Activated T-cell treated with anti-CD3 and anti-CD28 coated beads, Interleukin-2, amount 50 U/mL, for 1 hour (primary cell): ENCODE results near the gene EXD3.
"Not testable (repeated sequence)": the region's sequence is repeated elsewhere in the genome, so short reads cannot be mapped to it uniquely, and the experiment has no call there.

Source experiments
- DNase-seq: peaks from one replicate; pipeline ENCODE4 v3.0.0-alpha.2; 2020

The EXD3 gene

DNA sequence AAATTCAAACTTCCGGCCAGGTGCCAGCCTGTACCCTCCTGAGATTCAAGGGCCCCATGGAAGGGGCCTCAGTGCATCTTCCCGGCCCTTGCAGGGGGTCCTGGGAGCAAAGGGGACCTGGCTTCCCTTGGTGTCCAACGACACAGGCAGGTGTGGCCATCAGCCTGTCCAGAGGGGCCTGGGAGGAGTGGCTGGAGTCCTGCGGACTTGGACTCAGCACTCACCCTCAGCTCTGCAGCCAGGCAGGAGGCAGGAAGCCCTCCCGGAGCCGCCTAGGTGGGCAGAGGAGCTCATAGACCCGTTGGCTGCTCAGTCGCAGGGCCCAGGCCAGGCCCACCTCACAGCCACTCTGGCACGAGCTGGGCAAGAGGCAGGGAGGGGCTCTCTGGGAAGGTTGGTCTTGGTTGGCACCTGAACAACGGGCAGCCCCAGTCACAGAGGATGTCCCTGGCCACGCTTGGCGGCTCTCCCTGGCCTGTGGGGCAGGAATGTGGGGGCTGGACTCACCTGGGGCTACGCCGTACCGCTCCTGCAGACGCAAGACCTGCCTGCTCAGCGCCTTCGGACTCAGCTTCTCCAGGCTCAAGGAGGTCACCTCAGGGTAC is 67.1 kb downstream of the EXD3 start:
- no peak for DNase-seq

GRCh38 chr9:137354845-137355760 is 67.9 kb downstream of the EXD3 start:
- DNase-seq, result no peak

GRCh38 chr9:137354153-137354844 is 68.7 kb downstream of the EXD3 start:
- no peak for DNase-seq

DNA sequence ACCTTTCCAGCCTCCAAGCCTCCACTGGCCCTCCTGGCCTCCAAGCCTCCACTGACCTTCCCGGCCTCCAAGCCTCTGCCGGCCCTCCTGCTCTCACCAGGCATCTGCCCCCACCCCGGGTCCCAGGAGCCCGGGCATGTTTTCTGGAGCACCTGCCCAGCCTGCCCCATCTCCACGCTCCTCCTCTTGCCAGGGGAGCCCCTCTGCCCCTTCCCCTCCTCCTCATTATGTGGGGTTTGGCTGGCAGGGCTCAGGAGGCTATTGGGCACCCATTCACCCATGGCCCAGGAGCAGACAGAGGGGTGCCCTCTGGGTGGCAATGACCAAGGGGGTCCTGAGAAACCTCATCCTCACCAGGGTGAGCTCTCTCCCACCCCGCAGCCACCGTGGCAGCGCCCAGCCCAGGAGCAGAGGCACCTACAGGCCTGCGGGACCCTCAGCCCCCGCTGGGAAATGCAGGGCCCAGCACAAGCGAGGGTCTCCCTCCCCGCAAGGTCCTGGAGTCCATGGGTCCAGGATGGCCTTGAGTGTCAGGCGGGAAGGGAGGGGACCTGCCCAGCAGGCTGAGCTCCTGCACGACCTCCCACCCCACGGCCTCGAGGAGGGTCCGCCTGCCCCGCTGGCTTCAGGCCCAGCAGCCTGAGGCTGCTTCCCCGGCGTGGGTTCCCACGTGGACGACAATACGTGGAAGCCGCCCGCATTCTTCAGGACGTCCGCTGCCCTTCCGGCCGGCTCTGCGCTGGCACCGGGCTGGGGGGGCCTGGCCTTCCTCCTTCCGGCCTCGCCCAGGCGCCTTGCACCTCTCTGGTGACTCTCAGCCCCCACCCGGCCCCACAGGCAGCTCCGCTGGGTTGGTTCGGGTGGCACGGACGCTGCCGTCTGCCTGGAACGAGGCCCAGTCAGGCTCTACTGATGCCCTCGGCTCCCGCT is 69.5 kb downstream of the EXD3 start:
- DNase-seq, result no peak

DNA sequence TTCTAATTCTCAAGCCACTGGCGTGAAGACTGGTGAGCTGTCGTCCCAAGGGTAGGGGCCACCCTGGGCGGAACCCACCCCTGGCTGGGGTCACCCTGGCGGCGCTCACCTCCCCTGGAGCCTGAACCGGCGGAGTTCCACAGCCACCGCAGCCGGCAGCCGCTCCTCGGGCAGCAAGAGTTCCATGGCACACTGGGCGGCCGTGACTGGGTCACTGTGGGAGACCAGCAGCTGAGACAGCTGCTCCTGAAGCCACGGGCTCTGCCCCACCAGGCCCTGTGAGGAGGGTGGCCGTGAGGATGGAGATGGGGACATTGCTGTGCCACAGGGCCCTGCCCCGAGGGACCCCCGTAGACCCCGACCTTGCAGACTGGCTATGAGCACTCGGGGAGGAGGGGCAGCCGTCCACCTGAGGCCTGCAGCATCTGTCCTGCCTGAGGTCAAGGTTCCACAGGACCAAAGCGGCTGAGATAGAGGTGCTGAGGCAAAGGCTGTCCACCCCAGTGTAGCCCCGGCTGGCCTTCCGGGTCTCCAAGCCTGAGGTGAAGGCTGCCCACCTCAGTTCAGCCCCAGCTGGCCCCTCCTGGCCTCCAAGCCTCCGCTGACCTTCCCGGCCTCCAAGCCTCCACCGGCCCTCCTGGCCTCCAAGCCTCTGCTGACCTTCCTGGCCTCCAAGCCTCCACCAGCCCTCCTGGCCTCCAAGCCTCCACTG is 70.3 kb downstream of the EXD3 start:
- DNase-seq, result no peak

DNA sequence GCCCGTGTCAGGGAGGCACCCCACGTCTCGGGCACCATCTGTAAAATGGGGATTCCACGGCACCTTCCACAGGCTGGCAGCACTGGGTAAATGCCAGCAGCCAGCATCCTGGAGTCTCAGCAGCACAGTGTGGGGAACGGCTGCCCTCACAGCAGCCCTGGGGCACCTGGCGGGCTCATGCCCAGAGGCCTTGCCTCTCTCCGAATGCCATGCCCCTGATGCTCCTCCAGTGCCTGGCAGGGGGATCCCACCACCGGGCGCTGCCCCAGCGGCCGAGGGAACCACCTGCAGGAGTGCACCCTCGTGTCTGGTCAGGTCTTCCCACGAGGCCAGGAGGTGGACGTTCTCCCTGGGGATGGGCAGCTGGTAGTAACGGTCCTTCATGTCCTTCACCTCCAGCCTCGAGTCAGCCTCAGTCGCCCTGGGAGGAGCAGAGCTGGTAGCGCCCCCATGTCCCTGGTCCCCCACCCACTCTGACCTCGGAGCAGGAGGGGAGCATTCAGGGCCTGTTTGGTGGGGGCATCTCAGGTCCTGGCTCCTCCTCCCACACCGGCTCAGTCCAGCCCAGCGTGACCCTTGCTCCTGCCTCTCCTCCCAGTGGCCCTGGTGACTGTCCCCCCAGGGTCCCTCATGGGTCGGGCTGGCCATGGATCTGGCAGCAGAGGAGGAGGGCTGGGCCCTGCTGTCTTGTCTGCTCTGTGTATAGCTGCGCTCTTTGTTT is 71.0 kb downstream of the EXD3 start:
- DNase-seq, result no peak

DNA sequence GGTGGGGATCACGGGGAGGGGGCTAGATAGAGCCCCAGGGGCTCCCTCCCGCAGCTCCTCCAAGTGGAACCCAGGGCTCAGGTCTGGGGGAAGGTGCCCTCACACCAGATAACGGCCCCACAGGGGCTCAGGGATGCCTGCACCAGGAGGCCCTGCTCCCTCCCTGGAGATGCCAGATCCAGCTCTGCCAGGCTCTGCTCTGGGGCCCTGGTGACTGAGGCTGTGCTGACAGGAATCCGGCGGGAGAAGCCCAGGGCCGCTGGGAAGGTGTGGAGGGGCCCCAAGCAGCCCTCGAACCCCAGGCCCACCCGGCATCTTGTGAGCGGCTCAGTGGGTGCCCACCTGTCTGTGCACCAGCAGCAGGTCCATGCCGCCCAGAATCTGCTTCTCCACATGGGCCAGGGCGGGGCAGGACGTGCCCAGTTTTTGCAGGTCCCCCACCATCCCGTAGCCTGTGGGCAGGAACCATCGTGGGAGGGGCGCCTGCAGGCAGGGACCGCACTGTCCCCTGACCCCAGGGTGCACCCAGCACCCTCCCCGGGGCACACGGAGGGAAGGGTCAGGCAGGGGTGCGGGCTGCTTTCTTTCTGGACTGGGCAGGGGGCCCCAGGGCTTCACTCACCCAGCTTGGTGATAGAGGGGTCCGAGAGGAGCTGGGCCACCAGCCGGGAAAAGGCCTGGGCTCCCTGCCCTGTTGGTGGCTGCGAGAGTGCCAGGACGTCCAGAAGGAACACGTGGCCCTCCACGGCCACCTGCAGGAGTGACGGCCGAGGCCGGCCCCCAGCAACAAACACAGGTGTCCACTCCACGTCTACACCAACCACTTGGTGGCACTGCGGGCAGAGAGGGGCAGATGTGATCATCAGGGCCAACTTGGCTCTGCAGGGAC is 72.0 kb downstream of the EXD3 start:
- no peak for DNase-seq

- DNase-seq, result no peak
Observed at GRCh38 chr9:137349471-137350033, 73.4 kb downstream of the EXD3 start.

DNA sequence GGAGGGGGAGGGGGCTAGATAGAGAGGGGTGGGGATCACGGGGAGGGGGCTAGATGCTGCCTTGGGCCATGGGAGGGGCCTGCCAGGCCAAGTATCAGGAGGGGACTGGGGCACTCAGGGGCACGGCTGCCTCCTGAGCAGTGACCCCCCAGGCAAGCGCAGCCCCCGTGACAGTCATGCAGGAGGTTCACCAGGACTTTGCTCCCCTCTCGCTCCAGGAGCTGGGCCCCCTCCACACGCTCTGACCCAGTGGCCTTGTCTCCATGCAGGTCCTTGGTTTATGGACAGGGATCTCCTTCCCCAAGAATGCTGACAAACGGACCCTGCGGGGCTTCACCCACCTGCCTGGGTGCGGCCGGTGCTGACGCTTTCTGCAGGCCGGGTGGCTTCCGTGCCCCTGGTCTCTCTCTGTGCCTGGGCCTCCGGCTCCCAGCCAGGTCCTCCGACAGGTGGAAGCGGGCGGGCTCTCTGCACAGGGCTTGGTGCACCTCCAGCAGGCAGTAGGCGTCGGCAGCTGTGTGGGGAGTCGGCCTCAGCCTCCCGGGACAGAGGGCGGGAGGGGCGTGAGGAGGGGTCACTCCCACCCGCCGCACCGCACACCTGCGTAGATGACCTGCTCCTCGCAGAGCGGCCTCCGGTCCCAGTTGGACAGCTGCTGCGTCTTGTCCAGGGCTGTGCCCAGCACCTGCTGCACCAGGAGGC is 74.0 kb downstream of the EXD3 start:
- DNase-seq, result no peak

GRCh38 chr9:137347928-137348327 is 75.0 kb downstream of the EXD3 start:
- DNase-seq, result no peak

DNA sequence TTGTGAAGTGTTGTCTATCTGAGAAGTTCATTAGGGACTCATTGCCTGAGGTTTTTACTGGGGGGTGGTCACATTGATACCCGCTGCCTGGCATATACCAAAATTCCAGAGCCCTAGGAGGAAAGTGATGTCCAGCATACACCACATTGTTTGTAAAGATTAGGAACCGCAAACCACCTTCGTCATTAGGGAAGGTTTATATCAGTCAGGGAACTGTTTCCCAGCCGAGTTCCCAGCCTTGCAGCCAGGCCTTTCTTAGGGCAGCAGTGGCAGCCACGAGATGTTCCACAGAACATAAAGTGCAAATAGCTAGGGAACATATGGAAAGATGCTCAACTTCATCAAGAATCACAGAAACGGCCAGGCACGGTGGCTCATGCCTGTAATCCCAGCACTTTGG is 80.5 kb downstream of the EXD3 start:
- no peak for DNase-seq

- DNase-seq, result no peak
Observed at GRCh38 chr9:137341227-137341626, 81.7 kb downstream of the EXD3 start.

DNA sequence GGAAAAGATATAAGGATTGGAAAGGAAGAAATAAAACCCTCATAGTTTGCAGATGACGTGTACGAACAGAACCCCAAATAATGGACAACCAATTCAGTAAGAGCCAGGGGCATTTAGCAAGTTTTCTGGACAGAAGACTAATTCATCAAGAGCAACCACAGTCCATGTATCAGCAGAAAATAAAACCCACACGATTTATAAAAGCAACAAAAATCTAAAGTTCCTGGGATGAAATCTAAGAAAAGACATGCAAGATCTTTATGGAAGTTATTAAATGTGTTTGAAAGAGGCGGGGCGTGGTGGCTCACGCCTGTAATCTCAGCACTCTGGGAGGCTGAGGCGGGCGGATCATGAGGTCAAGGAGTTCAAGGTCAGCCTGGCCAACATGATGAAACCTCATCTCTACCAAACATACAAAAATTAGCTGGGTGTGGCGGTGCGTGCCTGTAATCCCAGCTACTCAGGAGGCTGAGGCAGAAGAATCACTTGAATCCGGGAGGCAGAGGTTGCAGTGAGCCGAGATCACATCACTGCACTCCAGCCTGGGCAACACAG is 83.0 kb downstream of the EXD3 start:
- not testable (repeated sequence) for DNase-seq

DNA sequence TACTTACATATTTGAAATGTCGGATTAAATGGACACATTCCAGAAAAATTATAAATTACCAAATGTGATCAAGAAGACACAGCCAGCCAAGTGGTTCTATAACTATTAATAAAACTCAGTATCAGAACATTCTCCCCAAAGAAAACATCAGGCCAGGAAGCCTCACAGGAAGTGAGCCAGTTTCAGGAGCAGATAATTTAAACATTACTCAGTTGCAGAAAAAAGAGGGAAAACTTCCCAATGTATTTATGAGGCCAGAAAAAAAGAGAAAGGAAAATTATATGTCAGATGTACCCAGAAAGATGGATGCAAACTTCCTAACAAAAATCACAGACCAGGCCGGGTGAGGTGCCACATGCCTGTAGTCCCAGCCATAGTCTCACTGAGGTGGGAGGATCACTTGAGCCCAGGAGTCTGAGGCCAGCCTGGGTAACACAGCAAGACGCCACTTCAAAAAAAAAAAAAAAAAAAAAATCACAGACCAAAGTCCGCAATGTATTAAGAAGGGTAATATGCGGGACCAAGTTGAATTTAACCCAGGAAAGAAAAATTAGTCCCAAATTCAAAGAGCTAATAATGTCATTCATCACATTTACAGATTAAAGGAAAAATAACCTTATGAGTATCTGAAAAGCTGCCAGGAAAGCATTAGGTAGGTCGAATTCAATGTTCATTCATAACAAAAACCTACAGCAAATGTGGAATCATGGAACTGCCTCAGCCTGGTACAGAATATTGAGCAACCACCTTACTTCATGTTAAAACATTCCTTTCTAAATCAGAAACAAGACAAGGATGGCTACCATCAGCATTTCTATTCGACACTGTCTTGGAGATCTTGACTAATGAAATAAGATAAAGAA is 83.7 kb downstream of the EXD3 start:
- no peak for DNase-seq

- DNase-seq, result no peak
Observed at GRCh38 chr9:137336735-137337134, 86.2 kb downstream of the EXD3 start.

GRCh38 chr9:137333016-137333671 is 89.8 kb downstream of the EXD3 start:
- no peak for DNase-seq

DNA sequence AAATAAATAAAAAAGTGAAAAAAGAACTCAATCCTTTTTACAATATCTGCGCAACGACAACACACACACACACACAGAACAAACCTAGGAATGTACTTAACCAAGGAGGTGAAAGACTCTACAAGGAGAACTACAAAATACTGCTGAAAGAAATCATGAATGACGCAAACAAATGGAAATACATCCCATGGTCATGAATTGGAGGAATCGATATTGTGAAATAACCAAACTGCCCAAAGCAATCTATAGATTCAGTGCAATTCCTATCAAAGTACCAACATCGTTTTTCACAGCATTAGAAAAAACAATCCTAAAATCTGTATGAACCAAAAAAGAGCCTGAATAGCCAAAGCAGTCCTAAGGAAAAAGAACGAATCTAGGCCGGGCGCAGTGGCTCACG is 91.0 kb downstream of the EXD3 start:
- DNase-seq, result no peak
